HCT116 (cell line): ENCODE results near the gene SLC11A1. TPM values are rescaled to one million over a fixed set of nuclear protein-coding genes. Genes with fewer than 3 reads are reported as not detected.

Source experiments
- ATAC-seq: fragments of 200-7000 bp; cut with Tn5 transposase; 2 replicates; pipeline ENCODE4 v1.9.1; 2020; ENCODE audit warnings: mild to moderate bottlenecking, moderate library complexity
- BruUV-seq: library from RNA; stranded (reverse); fragments of 400-500 nt; replicated peaks from 2 replicates; lab custom pipeline; 2021; lab: Mats Ljungman, UMichigan
- CTCF ChIA-PET: fragments of 300-600 bp; sonication (Branson Sonifier 250); formaldehyde crosslinking; loops from one replicate; lab custom pipeline; 2021; ENCODE audit warnings: antibody characterized with exemption; lab: Charles Lee
- POLR2A ChIA-PET: fragments of 300-600, 350-600 bp; sonication (Branson Sonifier 250); formaldehyde crosslinking; loops from one replicate; lab custom pipeline; 2021; ENCODE audit warnings: antibody characterized with exemption; lab: Charles Lee
- RAD21 ChIA-PET, 2 experiments: fragments of 300-600 bp; sonication (Branson Sonifier 250); formaldehyde crosslinking; loops; one replicate each; lab custom pipeline; 2023; ENCODE audit warnings: low total read pairs in 2 of 2; ENCODE audit not compliant: uncharacterized antibody in 2 of 2, unreplicated experiment in 2 of 2, low non-redundant PET in 1 of 2; lab: Charles Lee
- DNase-seq: peaks from one replicate; pipeline ENCODE4 v3.0.0-alpha.2; 2010; ENCODE audit warnings: low read depth, low spot score
- H2AFZ ChIP-seq: fragments of 200-600 bp; shearing (Covaris generic), sonication (generic); 2 replicates; pipeline ENCODE4 v1.6.1; 2017; ENCODE audit warnings: low read depth, mixed run types, mixed read lengths, antibody characterized with exemption, low read length; ENCODE audit not compliant: poor library complexity, severe bottlenecking
- H3K27ac ChIP-seq: 2 replicates; pipeline ENCODE4 v1.5.1; 2012; ENCODE audit warnings: low read depth, low read length
- H3K27me3 ChIP-seq: fragments of 200-600 bp; sonication (generic); 2 replicates; pipeline ENCODE4 v1.6.1; 2016; ENCODE audit warnings: mixed run types, low read length, mixed read lengths; ENCODE audit not compliant: insufficient read depth
- H3K36me3 ChIP-seq, 2 experiments: fragments of 200-500 bp in 1 of 2; fragments of 200-600 bp in 1 of 2; sonication (Bioruptor generic) in 1 of 2; sonication (generic) in 1 of 2; 2 replicates each; pipeline versions ENCODE4 v1.5.1 to v1.6.1; 2014 to 2016; ENCODE audit warnings: low read length in 2 of 2, inconsistent platforms in 1 of 2, mixed read lengths in 1 of 2, mixed run types in 1 of 2; ENCODE audit not compliant: insufficient read depth in 2 of 2, control insufficient read depth in 1 of 2
- H3K4me1 ChIP-seq, 2 experiments: fragments of 200-600 bp in 1 of 2; sonication (generic) in 1 of 2; 2 replicates each; pipeline versions ENCODE4 v1.5.1 to v1.6.1; 2012 to 2017; ENCODE audit warnings: low read length in 2 of 2, inconsistent platforms in 1 of 2, mild to moderate bottlenecking in 1 of 2, mixed read lengths in 1 of 2, mixed run types in 1 of 2, moderate library complexity in 1 of 2; ENCODE audit not compliant: insufficient read depth in 2 of 2, control insufficient read depth in 1 of 2
- H3K4me2 ChIP-seq: fragments of 200-600 bp; sonication (generic); 2 replicates; pipeline ENCODE4 v1.6.1; 2017; ENCODE audit warnings: mixed run types, low read length, mixed read lengths
- H3K4me3 ChIP-seq, 2 experiments: fragments of 200-600 bp in 1 of 2; sonication (generic) in 1 of 2; replicated peaks in 1 of 2; 2 replicates each; pipeline ENCODE4 v1.5.1; 2011 to 2016; ENCODE audit warnings: low read length in 2 of 2, control low read depth in 1 of 2, low read depth in 1 of 2, mild to moderate bottlenecking in 1 of 2, mixed read lengths in 1 of 2, mixed run types in 1 of 2
- H3K79me2 ChIP-seq: fragments of 200-600 bp; sonication (generic); 2 replicates; pipeline ENCODE4 v1.6.1; 2017; ENCODE audit warnings: mild to moderate bottlenecking, mixed run types, low read length, moderate library complexity, mixed read lengths; ENCODE audit not compliant: insufficient read depth
- H3K9ac ChIP-seq: fragments of 200-600 bp; sonication (generic); 2 replicates; pipeline ENCODE4 v1.6.1; 2016; ENCODE audit warnings: low read length, mixed read lengths
- H3K9me2 ChIP-seq: fragments of 200-600 bp; sonication (generic), shearing (Covaris generic); 2 replicates; pipeline ENCODE4 v1.6.1; 2017; ENCODE audit warnings: mixed run types, mild to moderate bottlenecking, moderate library complexity; ENCODE audit not compliant: insufficient read depth
- H3K9me3 ChIP-seq, 2 experiments: fragments of 200-500 bp in 1 of 2; fragments of 200-600 bp in 1 of 2; sonication (Bioruptor generic) in 1 of 2; sonication (generic) in 1 of 2; 2 replicates each; pipeline ENCODE4 v1.6.1; 2014 to 2017; ENCODE audit warnings: low read length in 2 of 2, mixed read lengths in 2 of 2, inconsistent platforms in 1 of 2, low read depth in 1 of 2, mild to moderate bottlenecking in 1 of 2, mixed run types in 1 of 2, moderate library complexity in 1 of 2; ENCODE audit not compliant: control insufficient read depth in 1 of 2, insufficient read depth in 1 of 2
- H4K20me1 ChIP-seq: fragments of 200-600 bp; sonication (generic), shearing (Covaris generic); 2 replicates; pipeline ENCODE4 v1.6.1; 2017; ENCODE audit warnings: mixed run types, mild to moderate bottlenecking, moderate library complexity; ENCODE audit not compliant: insufficient read depth
- ELF1 ChIP-seq: IDR thresholded peaks from 2 replicates; pipeline ENCODE4 v1.6.1; 2012; ENCODE audit warnings: low read depth, borderline replicate concordance
- JUND ChIP-seq: IDR thresholded peaks from 2 replicates; pipeline ENCODE4 v1.6.1; 2012
- MAX ChIP-seq: IDR thresholded peaks from 2 replicates; pipeline ENCODE4 v1.6.1; 2012
- POLR2A ChIP-seq: IDR thresholded peaks from 2 replicates; pipeline ENCODE4 v1.7.0; 2011; ENCODE audit warnings: borderline replicate concordance; ENCODE audit not compliant: insufficient read depth, insufficient read length; ENCODE audit errors: extremely low read depth
- SIN3A ChIP-seq: IDR thresholded peaks from 2 replicates; pipeline ENCODE4 v1.6.1; 2012; ENCODE audit warnings: low read depth
- SRF ChIP-seq: IDR thresholded peaks from 2 replicates; pipeline ENCODE4 v1.6.1; 2012; ENCODE audit warnings: low read depth
- intact Hi-C: fragments of 100-400 bp; cut with micrococcal nuclease; formaldehyde crosslinking; loops from 2 replicates; pipeline ENCODE4 v1.10.0; 2022
- total RNA-seq: library from RNA; stranded (reverse); gene quantifications from one replicate; pipeline ENCODE4 v1.2.1, GENCODE V29; 2021; ENCODE audit not compliant: unreplicated experiment
- TF ChIP-seq, protein P1 (sequence below): IDR thresholded peaks from 2 replicates; pipeline ENCODE4 v1.6.1; 2012; ENCODE audit warnings: low read depth

The SLC11A1 gene
- total RNA-seq, 1 experiment from 2014 or later: 0.42 TPM

DNA sequence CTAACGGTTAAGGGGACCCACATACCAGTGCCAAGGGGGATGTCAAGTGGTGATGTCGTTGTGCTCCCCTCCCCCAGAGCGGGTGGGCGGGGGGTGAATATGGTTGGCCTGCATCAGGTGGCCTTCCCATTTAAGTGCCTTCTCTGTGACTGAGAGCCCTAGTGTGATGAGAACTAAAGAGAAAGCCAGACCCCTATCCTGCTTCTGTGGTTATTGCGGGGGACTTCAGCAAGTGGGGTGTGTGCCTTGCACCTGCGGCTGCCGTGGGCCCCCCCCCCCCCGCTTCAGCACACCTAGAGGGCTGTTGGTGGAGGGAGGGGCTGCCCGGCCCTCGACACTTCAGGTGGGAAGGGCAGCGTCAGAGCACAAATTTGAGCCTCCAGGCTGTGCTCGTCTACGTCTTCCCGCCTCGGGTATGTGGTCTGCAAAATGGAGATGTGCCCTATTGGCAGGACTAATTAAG, 23.7 kb downstream of the SLC11A1 start:
- Histone ChIP-seq H3K9me2 (no peaks in the 10 kb centered on the region), H2AFZ (no peak overlapping the region), H3K9ac (peak overlapping the region; percentile 69), H4K20me1 (no peaks in the 10 kb centered on the region), H3K9me3 (no peaks in the 10 kb centered on the region), H3K27ac (peak overlapping the region; percentile 90), H3K4me2 (peak overlapping the region; percentile 96), H3K4me1 (peaks cover 25 to 33% of the 10 kb centered on the region in 2 experiments), H3K27me3 (no peaks in the 10 kb centered on the region), H3K36me3 (peaks cover 17 to 18% of the 10 kb centered on the region in 2 experiments), H3K79me2 (peaks cover 19% of the 10 kb centered on the region), H3K4me3 (peak overlapping the region; percentile 30 to 56)
- intact Hi-C loops: loop anchor here (1.0 to 5.0 kb wide), 3 partner anchors 61 to 442 kb away; no protein-coding TSS in a partner anchor
- ChIA-PET POLR2A (no interaction called here), RAD21 (no interaction called here), CTCF (interaction anchor here (0.6 to 1.6 kb wide), 2 partner anchors 9 to 348 kb away, joined by 3 to 8 read pairs; no protein-coding TSS in a partner anchor)
- no TSS peak for BruUV-seq
- TF ChIP-seq SIN3A (no peak), JUND (no peak), ELF1 (no peak), POLR2A (no peak), SRF (no peak), MAX (no peak)
- TF ChIP-seq, protein P1, sequence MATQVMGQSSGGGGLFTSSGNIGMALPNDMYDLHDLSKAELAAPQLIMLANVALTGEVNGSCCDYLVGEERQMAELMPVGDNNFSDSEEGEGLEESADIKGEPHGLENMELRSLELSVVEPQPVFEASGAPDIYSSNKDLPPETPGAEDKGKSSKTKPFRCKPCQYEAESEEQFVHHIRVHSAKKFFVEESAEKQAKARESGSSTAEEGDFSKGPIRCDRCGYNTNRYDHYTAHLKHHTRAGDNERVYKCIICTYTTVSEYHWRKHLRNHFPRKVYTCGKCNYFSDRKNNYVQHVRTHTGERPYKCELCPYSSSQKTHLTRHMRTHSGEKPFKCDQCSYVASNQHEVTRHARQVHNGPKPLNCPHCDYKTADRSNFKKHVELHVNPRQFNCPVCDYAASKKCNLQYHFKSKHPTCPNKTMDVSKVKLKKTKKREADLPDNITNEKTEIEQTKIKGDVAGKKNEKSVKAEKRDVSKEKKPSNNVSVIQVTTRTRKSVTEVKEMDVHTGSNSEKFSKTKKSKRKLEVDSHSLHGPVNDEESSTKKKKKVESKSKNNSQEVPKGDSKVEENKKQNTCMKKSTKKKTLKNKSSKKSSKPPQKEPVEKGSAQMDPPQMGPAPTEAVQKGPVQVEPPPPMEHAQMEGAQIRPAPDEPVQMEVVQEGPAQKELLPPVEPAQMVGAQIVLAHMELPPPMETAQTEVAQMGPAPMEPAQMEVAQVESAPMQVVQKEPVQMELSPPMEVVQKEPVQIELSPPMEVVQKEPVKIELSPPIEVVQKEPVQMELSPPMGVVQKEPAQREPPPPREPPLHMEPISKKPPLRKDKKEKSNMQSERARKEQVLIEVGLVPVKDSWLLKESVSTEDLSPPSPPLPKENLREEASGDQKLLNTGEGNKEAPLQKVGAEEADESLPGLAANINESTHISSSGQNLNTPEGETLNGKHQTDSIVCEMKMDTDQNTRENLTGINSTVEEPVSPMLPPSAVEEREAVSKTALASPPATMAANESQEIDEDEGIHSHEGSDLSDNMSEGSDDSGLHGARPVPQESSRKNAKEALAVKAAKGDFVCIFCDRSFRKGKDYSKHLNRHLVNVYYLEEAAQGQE: no peak
- no peak for DNase-seq
- peak; percentile 42 for ATAC-seq
